Upper lobe of right lung (tissue), 1 donor: ENCODE results near the gene CAMK1D. TPM values are rescaled to one million over a fixed set of nuclear protein-coding genes. Genes with fewer than 3 reads are reported as not detected.
A peak's percentile ranks its signal among the peaks of the same experiment; 100 is the strongest.

Experiments
- ATAC-seq: fragments of 200-7000 bp; cut with Tn5 transposase; one replicate; pipeline ENCODE4 v1.9.1; 2020; ENCODE audit warnings: mild to moderate bottlenecking, moderate library complexity
- DNase-seq: peaks from one replicate; pipeline ENCODE4 v3.0.0-alpha.2; 2020
- H3K27ac ChIP-seq: fragments of 200-600 bp; one replicate; pipeline ENCODE4 v1.8.0; 2022
- H3K27me3 ChIP-seq: fragments of 200-600 bp; one replicate; pipeline ENCODE4 v1.8.0; 2022; ENCODE audit warnings: mild to moderate bottlenecking
- H3K36me3 ChIP-seq: fragments of 200-600 bp; one replicate; pipeline ENCODE4 v1.8.0; 2022
- H3K4me1 ChIP-seq: fragments of 200-600 bp; one replicate; pipeline ENCODE4 v1.8.0; 2022
- H3K4me3 ChIP-seq: fragments of 200-600 bp; one replicate; pipeline ENCODE4 v1.8.0; 2022; ENCODE audit warnings: mild to moderate bottlenecking
- H3K9me3 ChIP-seq: fragments of 200-600 bp; one replicate; pipeline ENCODE4 v1.8.0; 2022
- intact Hi-C: fragments of 100-400 bp; cut with DNase I; formaldehyde crosslinking; loops from one replicate; pipeline ENCODE4 v1.11.0; 2022
- total RNA-seq: library from RNA; stranded (reverse); fragmentation: NEBNext Ultra II Directional; extraction: Animal tissue kit (Norgen Biotek cat#: 25700); gene quantifications from one replicate; pipeline ENCODE4 v1.2.1, GENCODE V29; 2021
- TF ChIP-seq, protein P1 (sequence below): fragments of 200-600 bp; IDR thresholded peaks from one replicate; pipeline ENCODE4 v1.8.0; 2022; ENCODE audit warnings: antibody characterized with exemption
- donor health status: DM: no; HTN: yes; CAD: no; lungs with severe emphysema.

Gene CAMK1D
- total RNA-seq, 1 donor from 2014 or later = 17.1 TPM

DNA sequence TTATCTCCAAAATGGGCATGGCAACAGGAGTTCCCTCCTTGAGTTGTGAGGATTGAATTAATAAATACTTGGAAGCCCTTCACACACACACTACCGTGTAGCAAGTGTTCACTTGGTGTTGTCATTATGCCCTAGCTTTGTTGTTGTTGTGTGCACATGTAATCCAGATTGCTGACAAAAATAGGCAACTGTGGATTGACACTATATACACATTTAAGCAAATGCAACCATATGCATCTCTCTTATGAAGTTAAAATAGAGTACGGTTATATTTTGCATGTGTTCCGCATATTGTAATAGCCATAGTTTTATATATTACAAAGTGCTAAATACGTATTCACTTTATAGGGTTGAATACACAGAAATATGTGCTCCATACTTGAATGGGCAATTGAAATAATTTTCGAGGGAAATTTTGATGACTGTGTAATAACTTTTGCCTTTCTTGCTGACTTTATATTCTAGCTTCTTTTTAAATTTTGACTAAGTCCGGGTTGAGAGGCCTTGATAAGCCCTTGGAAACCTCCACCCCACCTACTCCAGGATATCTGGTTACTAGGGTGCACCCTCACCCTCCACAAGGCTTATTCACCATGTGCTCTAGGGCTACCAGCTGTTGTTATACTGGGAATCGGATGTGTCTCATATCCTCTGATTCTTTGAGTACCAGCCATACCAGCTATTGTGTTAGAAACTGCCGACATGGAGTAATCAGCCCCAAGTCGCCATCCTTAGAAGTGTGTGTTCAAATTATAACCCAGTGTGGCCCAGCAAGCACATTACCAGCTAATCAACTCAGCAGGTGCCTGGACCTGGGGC, 265.0 kb downstream of the CAMK1D start:
- no peak overlapping the region for H3K27ac ChIP-seq
- H3K4me1 ChIP-seq = no peaks in the 10 kb centered on the region
- TF ChIP-seq, protein P1, sequence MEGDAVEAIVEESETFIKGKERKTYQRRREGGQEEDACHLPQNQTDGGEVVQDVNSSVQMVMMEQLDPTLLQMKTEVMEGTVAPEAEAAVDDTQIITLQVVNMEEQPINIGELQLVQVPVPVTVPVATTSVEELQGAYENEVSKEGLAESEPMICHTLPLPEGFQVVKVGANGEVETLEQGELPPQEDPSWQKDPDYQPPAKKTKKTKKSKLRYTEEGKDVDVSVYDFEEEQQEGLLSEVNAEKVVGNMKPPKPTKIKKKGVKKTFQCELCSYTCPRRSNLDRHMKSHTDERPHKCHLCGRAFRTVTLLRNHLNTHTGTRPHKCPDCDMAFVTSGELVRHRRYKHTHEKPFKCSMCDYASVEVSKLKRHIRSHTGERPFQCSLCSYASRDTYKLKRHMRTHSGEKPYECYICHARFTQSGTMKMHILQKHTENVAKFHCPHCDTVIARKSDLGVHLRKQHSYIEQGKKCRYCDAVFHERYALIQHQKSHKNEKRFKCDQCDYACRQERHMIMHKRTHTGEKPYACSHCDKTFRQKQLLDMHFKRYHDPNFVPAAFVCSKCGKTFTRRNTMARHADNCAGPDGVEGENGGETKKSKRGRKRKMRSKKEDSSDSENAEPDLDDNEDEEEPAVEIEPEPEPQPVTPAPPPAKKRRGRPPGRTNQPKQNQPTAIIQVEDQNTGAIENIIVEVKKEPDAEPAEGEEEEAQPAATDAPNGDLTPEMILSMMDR = no peak
- ATAC-seq (no peak), DNase-seq (no peak)
- no peaks in the 10 kb centered on the region for H3K27me3 ChIP-seq
- no peaks in the 10 kb centered on the region for H3K36me3 ChIP-seq
- no peak overlapping the region for H3K4me3 ChIP-seq
- no peaks in the 10 kb centered on the region for H3K9me3 ChIP-seq
- intact Hi-C loops = no loop called here

DNA sequence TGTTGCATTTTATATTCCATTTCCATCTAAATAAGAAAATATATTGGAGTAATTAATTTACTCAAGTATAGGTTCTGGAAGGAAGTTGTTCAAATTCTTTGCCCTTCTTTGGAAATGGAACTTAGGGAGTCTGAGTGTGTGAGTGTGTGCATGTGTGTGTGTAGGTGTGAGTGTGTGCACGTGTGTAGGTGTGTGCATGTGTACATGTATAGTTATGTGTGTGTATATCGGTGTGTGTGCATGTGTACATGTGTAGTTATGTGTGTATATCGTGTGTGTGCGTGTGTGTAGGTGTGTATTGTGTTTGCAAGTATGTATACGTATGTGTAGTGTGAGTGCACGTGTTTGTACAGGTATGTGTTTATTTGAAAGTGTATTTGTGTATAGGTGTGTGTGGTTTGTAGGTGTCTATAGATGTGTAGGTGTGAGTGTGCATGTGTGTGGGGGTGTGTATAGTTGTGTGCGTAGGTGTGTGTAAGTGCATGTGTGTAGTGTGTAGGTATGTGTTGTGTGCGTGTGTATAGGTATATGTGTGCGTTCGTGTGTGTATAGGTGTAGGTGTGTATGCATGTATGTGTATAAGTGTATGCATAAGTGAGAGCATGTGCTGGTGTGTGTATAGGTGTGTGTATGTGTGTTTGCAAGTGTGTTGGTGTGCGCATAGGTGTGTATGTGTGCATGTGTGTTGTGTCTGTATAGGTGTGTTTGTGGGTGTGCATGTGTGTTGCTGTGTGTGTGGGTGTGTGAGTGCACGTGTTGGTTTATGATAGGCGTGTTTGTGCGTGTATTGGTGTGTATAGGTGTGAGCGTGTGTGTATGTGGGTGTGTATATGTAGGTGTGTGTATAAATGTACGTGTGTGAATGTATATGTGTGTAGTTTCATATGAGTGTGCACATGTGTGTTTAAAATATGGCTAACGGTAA, 266.2 kb downstream of the CAMK1D start:
- intact Hi-C loops = no loop called here
- no peaks in the 10 kb centered on the region for H3K36me3 ChIP-seq
- H3K9me3 ChIP-seq = no peaks in the 10 kb centered on the region
- H3K4me3 ChIP-seq = no peak overlapping the region
- H3K27me3 ChIP-seq = no peaks in the 10 kb centered on the region
- TF ChIP-seq, protein P1 = no peak
- peak; percentile 24 for ATAC-seq
- no peaks in the 10 kb centered on the region for H3K4me1 ChIP-seq
- no peak overlapping the region for H3K27ac ChIP-seq
- DNase-seq = no peak

DNA sequence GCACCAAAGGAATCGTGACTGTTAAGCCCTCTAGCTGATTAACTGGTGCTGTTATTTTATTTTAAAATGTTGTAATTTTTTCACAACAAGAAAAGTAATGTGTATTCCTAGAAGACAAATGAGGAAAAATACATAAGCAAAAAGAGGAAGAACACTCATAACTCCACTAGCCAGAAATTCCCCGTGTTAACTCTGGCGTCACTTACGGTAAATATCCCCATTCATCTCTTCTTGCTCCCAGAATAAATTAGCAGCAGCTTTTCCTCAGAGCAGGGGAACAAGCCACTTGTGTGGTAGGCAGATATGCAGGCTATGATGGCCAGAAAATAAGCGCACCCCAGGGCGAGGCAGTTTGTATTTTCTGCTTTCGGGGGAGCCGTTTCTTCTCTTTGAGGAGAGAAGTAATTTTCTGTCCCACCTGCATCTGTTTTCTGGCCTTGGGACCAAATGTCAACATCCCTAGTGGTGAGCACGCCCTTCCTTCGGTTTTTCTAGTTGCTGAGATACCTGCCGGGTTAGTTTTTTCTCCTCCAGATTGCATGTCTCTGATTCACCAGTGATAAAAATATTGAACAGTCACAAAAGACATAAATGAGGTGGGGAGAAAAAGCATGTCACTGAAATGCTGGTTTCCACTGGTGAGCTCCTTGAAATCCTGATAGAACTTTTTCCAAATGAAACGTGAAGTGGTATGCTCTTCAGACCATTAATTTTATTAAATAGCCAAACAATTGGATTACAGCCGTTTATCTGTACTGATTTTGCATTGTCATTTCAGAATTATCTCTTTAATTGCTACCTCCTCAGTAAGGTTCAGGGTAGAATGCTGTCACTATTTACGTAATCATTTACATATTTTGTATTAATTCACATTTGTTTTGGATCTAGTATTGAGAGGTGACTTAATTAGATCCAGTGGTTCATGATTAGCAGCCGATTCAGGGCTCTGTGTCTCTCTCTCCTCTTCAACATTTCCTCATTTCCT, 268.1 kb downstream of the CAMK1D start:
- Histone ChIP-seq H3K36me3 (no peaks in the 10 kb centered on the region), H3K27me3 (no peaks in the 10 kb centered on the region), H3K9me3 (no peaks in the 10 kb centered on the region), H3K4me1 (no peaks in the 10 kb centered on the region), H3K4me3 (no peak overlapping the region), H3K27ac (no peak overlapping the region)
- DNase-seq (no peak), ATAC-seq (no peak)
- intact Hi-C loops = no loop called here
- TF ChIP-seq, protein P1 = no peak

DNA sequence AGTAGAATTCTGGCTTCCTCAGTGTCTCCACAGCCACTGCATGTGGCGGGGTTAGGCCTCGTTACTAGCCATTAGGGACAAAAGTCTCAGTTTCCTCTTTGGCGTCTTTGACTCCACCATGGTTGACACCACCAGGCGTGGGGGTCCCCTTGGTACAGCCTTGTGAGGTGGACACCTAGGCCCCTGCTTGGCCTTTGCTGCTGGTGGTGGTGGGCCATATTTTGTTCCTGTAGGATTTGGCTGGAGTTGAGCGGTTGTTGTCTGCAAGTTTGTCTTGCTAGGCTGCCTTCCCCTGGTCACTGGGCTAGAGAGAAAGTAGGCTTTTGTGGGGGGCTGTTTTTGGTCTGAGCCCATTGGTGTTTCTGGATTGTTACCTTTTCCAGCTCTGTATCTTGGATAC, 272.7 kb downstream of the CAMK1D start:
- no peak for DNase-seq

More for the DNA sequence above, 272.7 kb downstream of the CAMK1D start:
- Histone ChIP-seq H3K4me3 (no peak overlapping the region), H3K36me3 (no peaks in the 10 kb centered on the region), H3K4me1 (no peaks in the 10 kb centered on the region), H3K27ac (no peak overlapping the region), H3K27me3 (no peaks in the 10 kb centered on the region), H3K9me3 (no peaks in the 10 kb centered on the region)
- intact Hi-C loops = no loop called here
- no peak for ATAC-seq
- TF ChIP-seq, protein P1 = no peak
